Measurements from ENCODE around the gene KRT83.
A peak's percentile ranks its signal among the peaks of the same experiment; 100 is the strongest.

KRT83 gene

DNA sequence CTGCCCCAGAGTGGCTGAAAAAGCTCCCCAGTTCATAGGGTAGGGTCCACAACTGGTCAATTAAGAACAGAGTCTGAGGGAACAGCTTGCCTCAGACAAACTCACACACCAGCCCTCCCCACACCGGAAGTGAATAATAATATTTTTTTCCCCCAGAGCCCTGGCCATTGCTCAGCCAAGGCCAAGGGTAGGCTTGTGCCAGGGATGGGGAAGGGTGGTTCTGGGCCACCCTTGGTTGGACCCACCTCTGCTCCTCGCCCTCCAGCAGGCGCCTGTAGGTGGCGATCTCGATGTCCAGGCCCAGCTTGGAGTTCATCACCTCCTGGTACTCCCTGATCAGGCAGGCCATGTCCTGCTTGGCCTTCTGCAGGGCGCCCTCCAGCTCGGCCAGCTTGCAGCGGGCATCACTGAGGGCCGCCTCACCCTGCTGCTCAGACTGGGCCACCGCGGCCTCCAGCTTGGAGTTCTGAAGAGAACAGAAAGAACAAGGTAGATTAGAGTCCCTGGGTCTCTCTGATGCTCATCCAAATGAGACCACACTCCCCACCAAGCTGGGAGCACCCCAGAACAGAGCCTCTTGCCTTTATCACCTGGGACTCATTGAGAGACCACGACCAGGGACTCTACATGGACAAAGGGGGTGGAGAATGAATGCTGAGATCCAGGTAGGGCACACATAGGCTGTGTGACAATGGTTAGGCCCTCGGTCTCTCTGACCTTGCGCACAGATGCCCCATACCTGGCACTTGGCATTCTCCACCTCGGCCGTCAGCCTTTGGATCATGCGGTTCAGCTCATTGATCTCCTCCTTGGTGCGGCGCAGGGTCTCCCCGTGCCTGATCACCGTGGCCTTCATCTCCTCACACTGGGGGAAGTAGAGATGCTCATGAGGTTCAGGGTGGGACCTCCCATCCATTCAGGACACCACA, 34.1 kb downstream of the KRT83 start:
- peak; percentile 28 for DNase-seq (ENCODE audit: low spot score)

DNA sequence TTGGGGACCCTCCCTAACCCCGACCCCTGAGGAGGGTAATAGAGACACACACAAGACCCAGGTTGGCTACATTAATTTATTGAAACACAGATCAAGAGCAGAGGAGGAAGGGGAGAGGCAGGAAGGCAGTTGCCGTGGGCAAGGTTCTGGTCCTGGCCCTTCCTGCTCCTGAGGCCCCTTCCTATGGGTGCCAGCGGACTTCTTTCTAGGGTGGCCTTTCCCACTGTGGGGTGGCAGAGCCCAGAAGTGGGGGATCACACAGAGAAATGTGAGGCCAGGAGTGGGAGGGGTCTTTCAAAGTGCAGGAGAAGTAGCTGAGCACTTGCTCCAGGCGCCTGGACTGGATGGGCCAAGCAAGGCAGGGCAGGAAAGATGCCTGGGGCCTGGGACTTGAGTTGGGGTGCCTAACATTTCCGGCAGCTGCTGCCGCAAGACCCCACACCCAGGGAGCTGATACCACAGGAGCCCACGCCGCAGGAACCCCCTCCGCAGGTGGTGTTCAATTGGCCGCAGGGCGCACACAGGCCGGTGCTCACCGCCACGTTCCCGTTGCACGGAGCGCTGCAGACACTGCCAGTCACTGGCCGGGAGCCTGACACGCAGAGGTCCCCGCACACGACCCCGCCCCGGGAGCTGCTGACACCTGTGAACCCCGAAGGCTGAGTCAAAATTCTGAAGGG, 35.2 kb downstream of the KRT83 start:
- DNase-seq (ENCODE audit: low spot score), result peak; percentile 33

DNA sequence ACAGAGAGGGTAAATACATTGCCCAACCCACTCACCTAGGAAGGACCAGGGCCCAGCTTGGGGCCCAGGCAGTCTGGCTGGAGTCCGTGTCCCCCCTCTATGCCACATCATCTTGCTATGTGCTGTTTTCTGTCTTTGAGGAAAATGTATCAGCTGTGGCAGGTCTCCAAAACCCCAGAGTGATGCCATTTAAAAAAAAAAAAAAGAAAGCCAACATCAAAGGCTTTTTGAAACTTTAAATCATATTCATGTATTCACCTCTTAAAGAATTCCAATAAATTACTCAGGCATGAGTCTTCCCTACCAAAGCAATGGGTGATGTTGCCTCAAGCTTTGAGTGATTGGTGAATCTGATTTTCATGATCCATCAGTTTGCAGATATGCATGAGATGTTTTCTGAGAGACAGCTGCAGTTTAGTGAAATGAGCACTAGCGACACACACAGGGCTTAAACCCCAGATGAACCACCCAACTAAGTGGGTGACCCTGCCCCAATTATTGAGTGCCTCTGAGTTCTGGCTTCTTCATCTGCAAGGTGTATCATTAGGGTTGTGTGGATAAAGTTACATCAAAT, 35.9 kb downstream of the KRT83 start:
- no peak for DNase-seq (ENCODE audit: low spot score)

DNA sequence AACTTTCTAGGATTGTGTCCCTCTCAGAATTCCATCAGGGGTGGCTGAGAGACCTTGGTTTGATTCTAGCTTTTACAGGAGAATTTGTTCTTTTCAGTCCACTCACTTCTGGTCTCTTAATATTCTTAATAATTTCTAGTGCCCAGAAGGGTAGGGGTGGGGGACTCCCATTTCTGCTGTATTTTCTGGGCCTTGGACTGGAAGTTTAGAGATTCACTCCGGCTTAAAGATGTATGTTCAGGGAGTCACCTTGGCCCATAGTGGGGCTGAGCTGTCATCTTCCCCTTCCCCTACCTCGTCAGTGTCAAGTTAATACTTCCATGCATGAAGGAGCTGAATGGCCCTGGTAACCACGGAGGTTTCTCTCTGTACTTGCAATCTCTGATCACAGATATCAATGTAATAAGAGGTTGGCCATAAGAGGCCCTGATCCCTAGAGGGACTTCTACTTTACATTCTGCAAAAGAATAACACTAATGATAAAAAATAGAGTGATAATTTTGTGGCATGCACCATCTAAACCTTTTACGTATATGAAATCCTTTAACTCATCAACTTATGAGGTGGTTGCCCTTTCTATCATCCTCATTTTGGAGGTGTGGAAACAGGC, 36.5 kb downstream of the KRT83 start:
- no peak for DNase-seq (ENCODE audit: low spot score)

DNA sequence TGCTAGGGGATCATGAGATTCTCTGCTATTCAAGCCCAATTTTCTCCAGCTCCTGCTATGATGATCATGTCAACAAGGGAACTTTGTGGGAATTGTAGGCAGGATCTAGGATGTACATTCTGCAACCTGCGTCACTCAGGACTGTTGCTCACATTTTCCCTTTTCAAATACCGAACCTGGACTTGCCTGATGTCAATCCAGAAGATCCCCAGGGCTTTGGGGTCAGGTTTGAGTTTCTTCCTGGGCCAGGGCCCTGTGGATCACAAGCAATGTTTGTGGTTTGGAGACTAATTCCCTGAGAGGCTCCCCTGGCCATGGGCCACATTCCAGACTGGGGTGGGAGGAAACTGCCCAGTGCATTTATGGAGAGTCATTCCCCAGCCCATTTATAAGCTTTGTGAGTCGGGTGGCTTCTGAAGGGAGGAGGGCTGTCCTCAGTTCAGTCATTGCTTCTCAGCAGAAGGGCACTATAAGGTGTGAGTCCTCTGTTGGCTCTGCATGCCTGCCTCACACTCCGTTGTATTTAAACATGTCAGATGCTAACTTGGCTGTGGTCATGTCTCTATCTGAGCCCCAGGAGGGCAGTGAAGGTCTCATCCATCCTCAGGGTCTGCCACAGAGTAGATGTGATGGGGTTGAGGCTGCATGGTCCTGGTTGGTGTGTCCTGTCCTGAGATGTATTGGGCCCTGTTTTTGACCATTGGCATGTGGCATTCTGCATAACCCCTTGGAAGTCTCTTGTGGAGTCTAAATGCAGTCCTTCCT, 40.2 kb downstream of the KRT83 start:
- DNase-seq (ENCODE audit: low spot score), result peak; percentile 47

DNA sequence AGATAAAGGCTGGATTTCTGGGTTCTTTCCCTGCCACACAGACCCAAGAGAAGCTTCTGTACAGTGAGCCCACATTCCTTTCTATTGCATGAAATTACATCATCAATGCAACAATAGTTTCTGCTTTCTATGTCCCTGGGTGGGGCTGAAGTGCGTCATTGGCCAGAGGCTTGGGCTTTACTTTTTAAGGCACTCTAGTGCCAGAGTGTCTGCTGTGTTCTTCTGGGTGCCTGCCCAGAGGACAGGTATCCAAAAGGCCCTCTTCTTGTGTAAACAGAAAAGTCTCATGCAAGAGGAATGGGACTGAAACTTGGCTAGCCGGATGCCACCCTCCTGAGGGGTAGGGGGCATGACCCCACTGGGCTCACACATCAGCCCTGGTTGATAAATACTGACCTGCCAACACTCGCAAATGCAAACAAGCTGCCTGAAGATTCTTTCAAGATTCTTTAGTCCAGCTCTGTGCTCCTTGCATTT, 40.8 kb downstream of the KRT83 start:
- DNase-seq (ENCODE audit: low spot score), result peak; percentile 52

DNA sequence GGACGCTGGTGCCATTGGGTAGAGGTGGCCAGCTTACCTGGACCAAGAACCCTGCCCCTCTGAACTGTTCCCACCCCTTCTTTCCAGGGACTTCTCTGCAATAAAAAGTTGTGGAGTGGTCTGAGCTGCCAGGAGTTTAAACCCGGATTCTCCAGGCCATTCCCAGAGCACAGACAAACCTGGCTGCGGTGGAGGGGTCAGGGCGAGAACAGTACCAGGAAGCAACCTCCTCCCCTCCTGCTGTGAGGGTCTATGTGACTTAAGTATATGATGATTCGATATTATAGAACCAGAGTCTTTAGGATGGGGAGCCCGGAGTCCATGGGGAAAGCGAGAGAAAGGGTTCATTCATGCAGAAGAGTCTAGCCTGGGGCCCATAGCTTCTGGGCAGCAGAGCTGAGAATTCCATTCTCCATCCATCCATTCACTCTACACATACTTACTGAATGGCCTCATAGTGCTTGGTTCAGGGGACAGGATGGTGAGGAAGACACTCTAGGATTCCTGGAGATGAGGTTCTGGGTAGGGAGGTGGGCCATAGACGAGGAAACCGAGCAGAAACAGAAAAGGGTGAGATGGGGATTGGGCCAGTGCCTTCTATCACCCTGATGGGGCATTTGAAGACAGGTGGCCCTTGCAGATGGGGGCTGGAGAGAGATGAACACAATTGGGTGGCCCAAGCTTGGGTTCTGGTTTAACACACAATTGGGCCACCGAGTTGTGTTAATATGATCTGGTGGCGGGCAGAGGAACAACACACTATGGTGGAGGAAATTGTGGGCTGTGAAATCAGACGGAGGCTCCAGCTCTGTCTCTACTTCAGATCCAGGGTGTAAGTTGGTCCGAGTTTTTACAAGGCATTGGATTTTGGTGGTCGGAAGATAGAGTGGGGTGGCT, 41.5 kb downstream of the KRT83 start:
- peak; percentile 44 for DNase-seq (ENCODE audit: low spot score)

DNA sequence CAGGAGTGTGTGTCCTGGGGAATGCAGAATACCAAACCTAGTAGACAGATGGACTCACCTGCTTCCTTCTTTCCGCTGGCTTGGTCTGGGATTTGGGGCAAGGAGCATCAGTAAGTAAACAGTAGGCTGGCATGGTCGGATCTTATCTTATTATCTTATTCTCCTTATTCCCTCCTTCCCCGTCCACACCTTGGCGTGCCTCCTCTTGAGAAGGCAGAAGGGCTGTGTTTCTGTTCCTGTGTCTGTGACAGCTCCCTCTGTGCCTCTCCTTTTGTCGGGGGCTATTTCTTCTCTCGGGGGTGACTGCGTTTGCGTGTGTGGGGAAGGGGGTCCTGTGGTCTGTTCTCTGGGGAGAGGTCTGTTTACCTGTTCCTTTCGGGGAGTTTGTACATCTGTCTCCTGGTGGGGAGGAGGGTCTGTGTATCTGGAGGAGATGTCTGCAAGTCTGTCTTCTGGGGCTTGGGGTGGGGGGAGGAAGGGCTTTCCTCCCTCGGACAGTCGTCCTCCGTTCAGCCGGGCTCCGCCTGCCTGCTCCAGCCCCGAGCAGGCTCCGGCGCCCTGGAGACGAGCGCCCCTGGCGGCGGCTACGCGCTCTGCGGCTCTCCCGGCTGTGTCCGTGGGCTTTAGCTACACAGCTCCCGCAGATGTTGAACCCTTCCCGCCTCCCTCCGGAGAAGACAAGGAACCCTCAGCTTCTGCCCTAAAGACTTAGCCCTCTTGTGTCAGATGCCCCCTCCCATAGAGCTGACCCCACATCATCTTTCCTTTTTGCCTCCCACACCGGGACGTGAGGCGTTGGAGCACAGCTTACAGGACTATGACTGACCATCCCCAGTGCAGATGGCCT, 42.4 kb downstream of the KRT83 start:
- DNase-seq (ENCODE audit: low spot score), result peak; percentile 87

DNA sequence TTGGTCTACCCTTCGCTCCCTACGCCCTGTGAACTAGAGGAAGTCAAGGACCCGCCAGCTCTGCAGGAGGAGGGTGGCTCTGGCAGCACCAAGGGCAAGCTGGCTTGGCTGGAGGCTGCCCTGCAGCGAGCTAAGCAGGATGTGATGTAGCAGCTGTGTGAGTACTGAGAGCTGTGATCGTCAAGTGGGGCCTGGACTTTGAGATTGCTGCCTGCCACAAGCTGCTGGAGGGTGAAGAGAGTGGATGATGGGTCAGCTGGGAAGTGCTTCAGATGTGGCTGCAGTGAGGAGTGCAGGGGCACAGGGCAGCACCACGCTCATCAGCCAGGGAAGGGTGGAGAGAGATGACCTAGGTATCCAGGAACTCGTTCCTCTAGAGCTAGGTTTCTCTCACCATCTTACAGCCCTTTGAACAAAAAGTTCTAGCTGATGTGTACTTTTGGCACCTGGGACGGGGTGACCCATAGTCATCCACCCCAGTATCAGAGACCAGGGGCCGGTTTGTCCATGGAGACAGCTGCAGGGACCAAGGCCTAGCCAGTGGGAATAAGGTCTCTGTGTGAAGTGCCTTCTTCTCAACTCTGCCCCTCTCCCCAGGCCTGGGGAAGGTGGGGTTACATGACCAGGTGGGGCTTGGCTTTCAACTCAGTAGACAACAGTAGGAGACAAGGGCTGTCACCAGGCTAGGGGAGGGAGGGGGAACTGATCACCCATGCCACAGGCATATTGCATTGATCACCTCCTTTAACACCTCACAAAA, 43.5 kb downstream of the KRT83 start:
- peak; percentile 54 for DNase-seq (ENCODE audit: low spot score)

DNA sequence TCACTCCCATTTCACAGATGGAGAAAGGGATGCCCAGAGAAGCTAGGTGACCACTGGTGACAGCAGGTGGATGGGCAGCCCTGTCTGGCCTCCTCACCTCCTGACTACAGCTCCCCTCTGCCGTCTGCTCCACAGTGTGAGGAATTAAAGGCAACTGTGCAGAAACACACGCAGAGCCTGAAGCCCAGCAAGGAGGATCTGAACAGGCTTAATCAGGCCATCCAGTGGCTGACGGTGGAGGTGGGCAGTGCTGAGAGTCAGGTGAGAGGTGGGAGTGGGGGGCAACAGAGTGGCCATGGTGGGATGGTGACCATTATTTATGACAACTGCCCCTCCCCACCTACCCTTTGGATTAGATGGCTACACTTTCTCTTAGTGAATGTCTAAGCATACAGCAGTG, 45.5 kb downstream of the KRT83 start:
- DNase-seq (ENCODE audit: low spot score), result peak; percentile 44

DNA sequence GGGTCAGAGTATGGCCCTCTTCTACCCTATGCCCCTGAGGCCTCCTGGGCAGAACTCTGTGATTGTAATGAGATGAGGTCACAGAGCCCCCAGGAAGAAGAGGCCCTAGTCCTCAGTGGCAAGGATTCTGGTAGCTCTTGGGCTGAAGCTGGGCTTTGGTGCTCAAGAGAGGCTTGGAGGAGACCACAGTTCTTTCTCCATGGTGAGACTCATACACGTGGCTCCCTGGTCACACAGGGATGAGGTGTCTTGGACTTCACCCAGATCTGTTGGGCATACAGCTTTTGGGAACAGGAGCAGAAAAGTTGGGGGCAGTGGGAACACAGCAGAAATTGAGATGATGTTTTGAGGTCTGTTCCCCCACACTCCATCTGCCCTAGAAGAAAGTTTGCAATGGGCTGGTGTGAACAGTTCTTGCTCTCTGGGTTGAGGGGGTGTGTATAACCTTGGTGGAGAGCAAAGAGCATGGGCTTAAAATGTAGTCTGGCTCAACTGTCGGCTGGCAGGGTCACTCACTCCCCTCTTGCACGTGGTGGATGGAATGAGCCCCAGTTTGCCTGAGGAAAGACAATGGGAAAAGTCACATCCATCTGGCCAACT, 46.6 kb downstream of the KRT83 start, which contains the start of gene KRT86:
TSS of gene KRT86 (plus strand) at position 125 of the 600 bp plus-strand sequence. CDS start 27,272 bp downstream, outside the sequence.
- peak; percentile 55 for DNase-seq (ENCODE audit: low spot score)

DNA sequence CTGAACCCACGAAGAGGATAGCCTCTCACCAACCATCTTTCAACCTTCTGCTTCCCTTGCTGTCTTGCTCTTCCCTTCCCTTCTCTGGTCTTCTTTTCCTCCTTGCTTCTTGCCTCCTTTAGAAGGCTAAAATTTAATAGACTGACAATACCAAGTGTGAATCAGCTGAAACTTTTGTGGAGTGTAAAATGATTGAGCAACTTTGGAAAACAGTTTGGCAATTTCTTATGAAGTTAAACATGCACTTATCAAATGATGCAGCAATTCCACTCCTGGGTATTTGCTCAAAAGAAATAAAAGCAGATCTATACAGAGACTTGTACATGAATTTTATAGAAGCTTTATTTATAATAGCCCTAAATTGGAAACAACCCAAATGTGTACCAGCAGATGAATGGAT, 50.0 kb downstream of the KRT83 start:
- DNase-seq (ENCODE audit: low spot score), result no peak

DNA sequence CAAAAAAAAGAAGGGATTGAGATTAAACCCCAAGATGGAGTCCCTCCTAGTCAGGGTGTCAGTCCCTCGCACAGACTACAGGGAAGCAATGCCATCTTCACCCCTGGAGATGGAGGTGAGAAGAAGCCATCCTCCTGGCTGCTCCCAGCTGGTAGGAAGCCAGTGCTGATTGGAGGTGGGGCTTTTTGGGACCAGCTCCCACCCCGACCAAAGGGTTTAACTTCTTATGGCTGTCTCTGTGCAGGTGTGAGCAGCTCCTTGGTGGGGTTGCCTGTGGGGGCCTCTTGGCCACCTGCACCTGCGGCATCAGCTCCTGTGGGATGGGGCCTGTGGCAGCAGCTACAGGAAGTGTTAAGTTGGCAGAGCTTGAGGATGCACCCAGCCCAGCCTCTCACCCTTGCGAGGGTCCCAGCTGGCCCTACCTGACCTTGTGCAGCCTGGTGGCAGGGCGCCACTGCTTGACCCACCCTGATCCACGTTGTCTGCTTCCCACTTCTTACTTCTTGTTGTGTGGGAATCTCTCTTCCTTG, 50.6 kb downstream of the KRT83 start:
- DNase-seq (ENCODE audit: low spot score), result peak; percentile 30

DNA sequence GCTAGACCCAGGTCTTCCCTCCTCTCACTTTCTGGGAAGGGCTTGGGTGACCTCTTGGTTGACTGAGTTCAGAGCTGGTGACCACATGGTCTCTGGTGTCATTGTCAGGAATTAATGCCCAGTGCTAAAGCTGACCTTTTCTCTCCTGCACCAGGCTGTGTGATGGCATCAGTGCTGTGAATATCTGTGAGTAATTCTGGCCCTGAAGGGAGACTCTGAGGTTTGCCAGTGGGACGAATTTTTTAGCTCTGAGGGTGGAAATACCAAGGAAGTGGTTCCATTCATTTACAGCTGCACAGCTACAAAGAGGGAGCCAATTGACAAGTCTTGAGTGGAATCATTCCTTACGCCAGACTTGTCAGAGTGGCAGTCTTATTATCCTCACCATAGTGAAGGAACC, 53.0 kb downstream of the KRT83 start:
- no peak for DNase-seq (ENCODE audit: low spot score)

DNA sequence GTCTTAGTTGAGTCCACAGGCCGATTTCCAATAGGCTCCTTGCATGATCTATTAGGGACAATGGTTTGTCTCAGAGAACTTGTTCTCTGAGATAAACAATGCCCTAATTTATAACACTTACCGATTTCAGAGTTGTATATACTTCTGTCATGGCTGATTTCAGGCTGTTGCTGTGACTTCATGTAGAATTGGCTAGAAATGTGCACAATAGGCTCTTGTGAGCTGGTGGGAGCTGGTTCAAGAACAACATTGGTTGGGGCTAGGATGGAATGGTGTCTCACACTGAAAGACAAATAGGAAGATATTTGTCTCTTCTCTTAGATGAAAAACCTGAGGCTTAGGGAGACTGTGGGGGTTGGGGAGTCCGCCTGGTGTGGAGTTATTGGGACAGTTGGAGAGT, 53.5 kb downstream of the KRT83 start:
- no peak for DNase-seq (ENCODE audit: low spot score)

DNA sequence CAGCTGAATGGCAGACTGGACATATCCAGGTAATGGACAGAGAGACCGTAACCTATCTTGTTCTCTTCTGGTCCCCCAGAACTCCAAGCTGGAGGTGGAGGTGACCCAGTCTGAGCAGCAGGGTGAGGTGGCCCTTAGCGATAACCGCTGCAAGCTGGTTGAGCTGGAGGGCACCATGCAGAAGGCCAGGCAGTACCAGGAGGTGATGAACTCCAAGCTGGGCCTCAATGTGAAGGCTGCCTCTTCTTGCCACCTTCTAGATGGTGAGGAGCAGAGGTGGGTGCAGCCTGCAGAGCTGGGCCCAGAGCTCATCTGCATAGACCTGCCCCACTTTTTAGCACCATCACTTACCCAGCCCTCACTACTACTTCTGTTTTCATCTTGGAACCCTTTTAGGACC, 53.9 kb downstream of the KRT83 start:
- peak; percentile 30 for DNase-seq (ENCODE audit: low spot score)

DNA sequence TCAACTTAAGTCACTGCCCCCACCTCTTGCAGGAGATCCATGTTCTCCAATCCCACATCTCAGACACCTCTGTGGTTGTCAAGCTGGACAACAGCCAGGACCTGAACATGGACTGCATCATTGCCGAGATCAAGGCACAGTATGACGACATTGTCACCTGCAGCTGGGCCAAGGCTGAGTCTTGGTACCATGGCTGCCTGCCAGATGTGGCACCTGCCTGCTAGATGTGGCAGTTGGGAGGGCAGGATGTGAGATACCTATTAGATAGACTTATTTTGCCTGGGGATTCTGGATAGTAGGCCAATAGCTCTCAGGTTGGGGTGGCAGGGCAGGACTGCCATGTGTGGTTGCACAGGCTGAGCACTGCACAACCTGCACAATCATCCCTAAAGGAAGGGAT, 54.7 kb downstream of the KRT83 start:
- peak; percentile 38 for DNase-seq (ENCODE audit: low spot score)

DNA sequence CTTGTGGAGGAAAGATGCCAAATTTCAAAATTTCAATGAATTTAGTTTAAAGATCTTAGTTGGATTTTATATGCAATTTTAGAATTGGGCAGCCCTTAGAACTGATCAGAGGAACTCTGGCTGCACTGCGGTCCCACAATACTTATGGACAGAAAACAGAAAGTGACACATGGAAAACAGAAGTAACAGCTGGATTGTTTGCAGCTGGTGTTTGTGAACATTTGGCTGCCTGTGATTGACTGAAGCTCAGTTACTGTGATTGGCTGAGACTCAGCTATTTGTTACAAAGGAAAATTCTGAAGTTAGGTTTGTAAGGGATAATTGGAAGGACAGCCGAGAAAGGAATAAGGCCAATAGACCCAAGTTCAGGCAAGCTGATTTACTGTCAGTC, 56.8 kb downstream of the KRT83 start:
- DNase-seq (ENCODE audit: low spot score), result no peak

All from left forelimb (tissue), 1 donor.